RWPE2 (cell line): ENCODE results near the gene CHN2.

ENCODE experiments used
- ATAC-seq: fragments of 200-7000 bp; cut with Tn5 transposase; 3 replicates; pipeline ENCODE4 v1.9.1; 2021; ENCODE audit warnings: low read depth
- DNase-seq: peaks from one replicate; pipeline ENCODE4 v3.0.0-alpha.2; 2020; ENCODE audit warnings: low spot score
- H3K27ac ChIP-seq: fragments of 450-650 bp; 2 replicates; pipeline ENCODE4 v1.5.1; 2017; ENCODE audit warnings: mild to moderate bottlenecking; ENCODE audit not compliant: poor library complexity, severe bottlenecking
- H3K27me3 ChIP-seq: fragments of 250-450 bp; sonication (Bioruptor Pico); 2 replicates; pipeline ENCODE4 v1.5.1; 2021; ENCODE audit warnings: mild to moderate bottlenecking, moderate library complexity; ENCODE audit not compliant: insufficient read depth, poor library complexity, severe bottlenecking
- H3K36me3 ChIP-seq: fragments of 250-450 bp; sonication (Bioruptor Pico); 2 replicates; pipeline ENCODE4 v1.5.1; 2020; ENCODE audit warnings: low read depth, mild to moderate bottlenecking, moderate library complexity
- H3K4me1 ChIP-seq: fragments of 250-450 bp; sonication (Bioruptor Pico); 2 replicates; pipeline ENCODE4 v1.5.1; 2021; ENCODE audit warnings: mild to moderate bottlenecking, moderate library complexity; ENCODE audit not compliant: insufficient read depth, poor library complexity, severe bottlenecking
- H3K4me3 ChIP-seq: fragments of 250-450 bp; sonication (Bioruptor Pico); 2 replicates; pipeline ENCODE4 v1.5.1; 2021; ENCODE audit warnings: mild to moderate bottlenecking, moderate library complexity; ENCODE audit not compliant: severe bottlenecking
- H3K9me3 ChIP-seq: fragments of 250-450 bp; sonication (Bioruptor Pico); 2 replicates; pipeline ENCODE4 v1.5.1; 2021; ENCODE audit warnings: mild to moderate bottlenecking, moderate library complexity; ENCODE audit not compliant: severe bottlenecking
- TF ChIP-seq, protein P1 (sequence below): fragments of 450-650 bp; IDR thresholded peaks from one replicate; pipeline ENCODE4 v1.5.1; 2017; ENCODE audit warnings: mild to moderate bottlenecking, moderate library complexity; ENCODE audit not compliant: poor library complexity, severe bottlenecking

The CHN2 gene

GRCh38 chr7:29485339-29486190, 291.0 kb downstream of the CHN2 start:
- Histone ChIP-seq H3K36me3 (no peaks in the 10 kb centered on the region), H3K27me3 (no peaks in the 10 kb centered on the region), H3K9me3 (no peaks in the 10 kb centered on the region), H3K4me1 (peaks cover 16% of the 10 kb centered on the region), H3K27ac (no peak overlapping the region), H3K4me3 (no peak overlapping the region)
- DNase-seq (no peak), ATAC-seq (no peak)
- TF ChIP-seq, protein P1, sequence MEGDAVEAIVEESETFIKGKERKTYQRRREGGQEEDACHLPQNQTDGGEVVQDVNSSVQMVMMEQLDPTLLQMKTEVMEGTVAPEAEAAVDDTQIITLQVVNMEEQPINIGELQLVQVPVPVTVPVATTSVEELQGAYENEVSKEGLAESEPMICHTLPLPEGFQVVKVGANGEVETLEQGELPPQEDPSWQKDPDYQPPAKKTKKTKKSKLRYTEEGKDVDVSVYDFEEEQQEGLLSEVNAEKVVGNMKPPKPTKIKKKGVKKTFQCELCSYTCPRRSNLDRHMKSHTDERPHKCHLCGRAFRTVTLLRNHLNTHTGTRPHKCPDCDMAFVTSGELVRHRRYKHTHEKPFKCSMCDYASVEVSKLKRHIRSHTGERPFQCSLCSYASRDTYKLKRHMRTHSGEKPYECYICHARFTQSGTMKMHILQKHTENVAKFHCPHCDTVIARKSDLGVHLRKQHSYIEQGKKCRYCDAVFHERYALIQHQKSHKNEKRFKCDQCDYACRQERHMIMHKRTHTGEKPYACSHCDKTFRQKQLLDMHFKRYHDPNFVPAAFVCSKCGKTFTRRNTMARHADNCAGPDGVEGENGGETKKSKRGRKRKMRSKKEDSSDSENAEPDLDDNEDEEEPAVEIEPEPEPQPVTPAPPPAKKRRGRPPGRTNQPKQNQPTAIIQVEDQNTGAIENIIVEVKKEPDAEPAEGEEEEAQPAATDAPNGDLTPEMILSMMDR = no peak

DNA sequence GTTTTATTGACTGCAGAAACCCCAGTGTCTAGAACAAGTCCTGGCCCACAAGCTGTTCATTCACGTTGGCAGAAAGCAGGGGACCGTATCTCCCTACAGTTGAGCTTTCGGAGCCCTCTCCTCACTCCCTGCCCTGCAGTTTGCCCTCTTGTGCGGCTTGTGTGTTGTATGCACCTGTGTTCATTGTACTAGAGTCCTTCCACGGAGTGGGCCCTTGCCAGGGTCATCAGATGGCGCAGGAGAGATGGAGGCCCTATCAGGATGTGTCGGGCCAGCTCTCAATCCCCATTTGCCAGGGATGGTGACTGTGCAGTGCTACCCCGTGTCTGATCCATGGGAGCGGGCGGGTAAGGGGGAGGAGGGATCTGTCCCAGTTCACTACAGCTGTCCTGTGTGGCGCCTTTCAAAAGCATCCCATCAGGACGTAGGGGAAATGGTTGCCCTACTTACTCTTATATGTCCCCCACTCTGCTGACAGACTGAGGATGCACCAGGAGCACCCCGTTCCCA, 291.7 kb downstream of the CHN2 start:
- no peak for ATAC-seq
- Histone ChIP-seq H3K4me3 (no peak overlapping the region), H3K4me1 (peaks cover 16% of the 10 kb centered on the region), H3K36me3 (no peaks in the 10 kb centered on the region), H3K27ac (no peak overlapping the region), H3K9me3 (no peaks in the 10 kb centered on the region), H3K27me3 (no peaks in the 10 kb centered on the region)
- TF ChIP-seq, protein P1 = no peak
- DNase-seq = no peak

DNA sequence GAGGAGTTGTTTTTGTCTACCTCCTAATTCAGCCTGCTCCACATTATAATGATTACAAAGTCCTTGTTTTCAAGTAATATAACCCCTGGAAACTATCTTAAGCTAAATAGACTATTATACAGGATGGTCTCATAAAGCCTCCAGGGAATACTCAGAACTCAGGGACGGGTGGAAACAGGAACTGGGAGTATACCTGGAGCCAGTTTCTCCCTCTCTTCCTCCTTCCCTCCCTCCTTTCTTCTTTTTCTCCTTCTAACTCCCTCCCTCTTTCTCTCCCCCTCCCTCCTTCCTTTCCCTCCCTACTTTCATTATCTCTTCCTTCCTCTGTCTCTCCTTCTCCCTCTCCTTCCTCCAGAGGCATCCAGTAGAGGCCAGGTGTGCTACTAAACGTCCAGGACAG, 292.8 kb downstream of the CHN2 start:
- TF ChIP-seq, protein P1 = no peak
- H3K36me3 ChIP-seq = no peaks in the 10 kb centered on the region
- no peaks in the 10 kb centered on the region for H3K9me3 ChIP-seq
- no peak overlapping the region for H3K27ac ChIP-seq
- ATAC-seq = no peak
- H3K4me1 ChIP-seq = peaks cover 16% of the 10 kb centered on the region
- no peak for DNase-seq
- H3K27me3 ChIP-seq = no peaks in the 10 kb centered on the region
- H3K4me3 ChIP-seq = no peak overlapping the region

DNA sequence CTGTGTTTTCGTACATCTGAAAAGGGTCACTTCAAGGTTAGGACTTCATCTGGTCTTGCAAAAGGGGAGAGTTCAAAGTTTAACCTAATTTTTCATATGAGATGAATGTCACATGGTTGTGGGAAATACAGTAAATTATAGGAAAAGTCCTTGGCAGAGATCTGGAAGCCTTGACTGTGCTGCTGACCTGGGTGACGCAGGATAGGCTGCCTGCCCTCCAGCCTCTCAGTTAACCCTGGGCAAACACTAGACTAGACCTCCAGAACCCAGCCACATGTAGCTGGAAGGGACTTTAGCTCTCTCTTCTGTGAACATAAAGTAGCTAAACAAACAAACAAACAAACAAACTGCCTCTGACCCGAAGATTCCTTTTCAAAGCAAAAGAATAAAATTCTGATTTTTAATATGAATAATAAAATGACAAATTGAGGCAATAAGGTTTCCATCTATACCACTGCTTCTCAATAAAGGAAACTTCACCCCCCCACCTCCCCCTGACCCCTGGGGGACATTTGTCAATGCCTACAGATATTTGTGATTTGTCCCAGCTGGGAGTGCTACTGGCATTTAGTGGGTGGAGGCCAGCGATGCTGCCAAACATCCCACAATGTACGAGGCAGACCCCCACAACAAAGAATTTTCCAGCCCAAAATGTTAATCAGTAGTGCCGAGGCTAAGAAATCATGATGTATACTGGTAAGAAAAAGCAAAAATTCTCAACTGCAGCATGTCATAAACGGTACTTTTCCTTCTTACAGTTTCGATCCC, 293.8 kb downstream of the CHN2 start:
- peak overlapping the region; percentile 80 for H3K27ac ChIP-seq
- no peaks in the 10 kb centered on the region for H3K27me3 ChIP-seq
- peaks cover 16% of the 10 kb centered on the region for H3K4me1 ChIP-seq
- DNase-seq (no peak), ATAC-seq (no peak)
- TF ChIP-seq, protein P1 = no peak
- no peak overlapping the region for H3K4me3 ChIP-seq
- no peaks in the 10 kb centered on the region for H3K36me3 ChIP-seq
- H3K9me3 ChIP-seq = no peaks in the 10 kb centered on the region
